ENCODE data around the gene RFK.
A peak's percentile ranks its signal among the peaks of the same experiment; 100 is the strongest.
"Not testable (repeated sequence)": the region's sequence is repeated elsewhere in the genome, so short reads cannot be mapped to it uniquely, and the experiment has no call there.

The RFK gene

DNA sequence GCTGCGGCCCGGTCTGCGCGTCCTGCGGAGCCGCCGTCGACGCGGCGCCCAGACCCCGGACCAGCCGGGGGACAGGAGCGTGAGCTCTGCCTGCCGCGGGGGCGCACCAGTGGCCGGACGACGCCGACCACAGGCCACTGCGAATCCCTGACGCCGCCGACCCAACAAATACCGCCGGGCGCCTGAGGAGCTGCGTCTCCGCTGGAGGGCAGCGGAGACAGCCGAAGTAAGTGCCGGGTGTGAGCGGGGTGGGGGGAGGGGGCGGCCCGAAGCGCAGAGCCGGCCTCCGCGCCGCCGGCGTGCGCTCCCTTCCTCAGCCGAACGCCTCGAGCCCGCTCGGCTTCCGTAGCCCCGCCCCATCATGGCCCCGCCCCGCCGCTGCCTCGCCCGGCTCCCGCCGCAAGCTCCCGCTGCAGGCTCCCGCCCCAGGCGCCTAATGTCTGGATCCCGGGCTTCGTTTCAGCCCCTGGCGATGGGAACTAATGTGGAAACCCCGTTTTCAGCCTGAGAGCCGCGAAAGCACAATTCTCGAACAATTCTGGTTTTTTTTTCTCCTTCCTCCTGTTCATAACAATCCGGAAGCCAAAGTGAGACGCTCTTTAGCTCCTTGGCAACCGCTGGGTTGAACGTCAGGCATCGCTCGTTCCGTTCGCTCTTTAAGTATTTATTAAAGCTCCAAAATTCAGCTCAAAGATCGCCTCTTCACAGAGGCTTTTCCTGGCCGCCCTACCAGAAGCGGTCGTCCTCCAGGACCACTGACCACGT is at the start of gene RFK:
TSS of gene RFK (minus strand) at position 232 of the 765 bp plus-strand sequence. CDS start 255 bp downstream, outside the sequence.
- peak; percentile 92 to 97 (median 96) for DNase-seq

DNA sequence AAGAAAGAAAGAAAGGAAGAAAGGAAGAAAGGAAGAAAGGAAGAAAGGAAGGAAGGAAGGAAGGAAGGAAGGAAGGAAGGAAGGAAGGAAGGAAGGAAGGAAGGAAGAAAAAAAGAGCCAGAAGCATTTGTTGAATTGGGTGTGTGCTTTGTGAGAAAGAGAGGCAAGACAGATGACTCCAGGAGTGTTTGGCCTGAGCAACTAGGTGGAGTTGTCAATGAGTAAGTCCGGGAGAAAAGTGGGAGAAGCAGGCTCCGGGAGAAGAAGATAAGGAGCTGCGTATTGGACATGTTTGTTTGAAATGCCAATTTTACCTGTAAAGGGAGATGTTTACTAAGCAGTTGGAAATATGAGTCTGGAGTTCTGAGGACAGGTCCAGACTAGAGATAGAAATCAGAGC is 49.7 kb upstream of the RFK start:
- no peak for DNase-seq

GRCh38 chr9:76441551-76442322 is 47.5 kb upstream of the RFK start:
- DNase-seq: peak in 1 of 3 donors; percentile 21

DNA sequence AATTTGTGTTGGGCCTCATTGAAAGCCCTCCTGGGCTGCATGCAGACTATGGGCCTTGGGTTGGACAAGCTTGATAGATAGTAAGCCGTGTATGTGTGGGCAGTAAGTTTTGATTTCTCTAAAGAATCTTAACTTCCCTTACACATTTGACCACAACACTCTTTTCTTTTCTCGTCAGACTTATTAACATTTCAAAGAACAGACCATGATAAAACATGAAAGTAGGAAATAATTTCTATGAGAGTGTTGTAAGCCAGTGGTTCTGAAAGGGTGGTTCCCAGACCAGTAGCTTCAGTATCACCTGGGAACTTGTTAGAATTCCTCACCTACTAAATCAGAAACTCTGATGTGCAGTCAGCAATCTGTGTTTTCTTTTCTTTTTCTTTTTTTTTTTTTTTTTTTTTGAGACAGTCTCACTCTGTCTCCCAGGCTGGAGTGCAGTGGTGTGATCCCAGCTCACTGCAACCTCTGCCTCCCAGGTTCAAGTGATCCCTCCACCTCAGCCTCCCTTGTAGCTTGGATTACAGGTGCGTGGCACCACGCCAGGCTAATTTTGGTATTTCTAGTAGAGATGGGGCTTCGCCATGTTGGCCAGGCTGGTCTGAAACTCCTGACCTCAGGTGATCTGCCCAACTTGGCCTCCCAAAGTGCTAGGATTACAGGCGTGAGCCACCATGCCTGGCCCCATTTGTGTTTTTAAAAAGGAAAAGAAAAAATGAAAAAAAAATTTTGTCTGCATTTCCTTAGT is 44.8 kb upstream of the RFK start:
- DNase-seq: no peak

DNA sequence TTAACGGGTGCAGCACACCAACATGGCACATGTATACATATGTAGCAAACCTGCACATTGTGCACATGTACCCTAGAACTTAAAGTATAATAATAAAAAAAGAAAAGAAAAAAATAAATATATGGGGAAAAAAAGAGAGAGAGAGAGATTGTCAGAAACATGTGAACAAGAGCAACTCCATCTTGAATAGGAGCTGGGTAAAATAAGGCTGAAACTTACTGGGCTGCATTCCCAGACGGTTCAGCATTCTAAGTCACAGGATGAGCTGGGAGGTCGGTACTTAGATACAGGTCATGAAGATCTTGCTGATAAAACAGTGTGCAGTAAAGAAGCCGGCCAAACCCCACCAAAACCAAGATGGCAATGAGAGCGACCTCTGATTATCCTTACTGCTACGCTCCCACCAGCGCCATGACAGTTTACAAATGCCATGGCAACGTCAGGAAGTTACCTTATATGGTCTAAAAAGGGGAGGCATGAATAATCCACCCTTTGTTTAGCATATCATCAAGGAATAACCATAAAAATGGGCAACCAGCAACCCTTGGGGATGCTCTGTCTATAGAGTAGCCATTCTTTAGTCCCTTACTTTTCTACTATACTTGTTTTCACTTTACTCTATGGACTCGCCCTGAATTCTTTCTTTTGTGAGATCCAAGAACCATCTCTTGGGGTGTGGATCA is 42.9 kb upstream of the RFK start:
- not testable (repeated sequence) for DNase-seq

- DNase-seq: not testable (repeated sequence)
These were observed 40.7 kb upstream of the RFK start for GRCh38 chr9:76434897-76435296.

GRCh38 chr9:76433836-76434235 is 39.6 kb upstream of the RFK start:
- peak; percentile 48 to 78 (median 73) for DNase-seq

DNA sequence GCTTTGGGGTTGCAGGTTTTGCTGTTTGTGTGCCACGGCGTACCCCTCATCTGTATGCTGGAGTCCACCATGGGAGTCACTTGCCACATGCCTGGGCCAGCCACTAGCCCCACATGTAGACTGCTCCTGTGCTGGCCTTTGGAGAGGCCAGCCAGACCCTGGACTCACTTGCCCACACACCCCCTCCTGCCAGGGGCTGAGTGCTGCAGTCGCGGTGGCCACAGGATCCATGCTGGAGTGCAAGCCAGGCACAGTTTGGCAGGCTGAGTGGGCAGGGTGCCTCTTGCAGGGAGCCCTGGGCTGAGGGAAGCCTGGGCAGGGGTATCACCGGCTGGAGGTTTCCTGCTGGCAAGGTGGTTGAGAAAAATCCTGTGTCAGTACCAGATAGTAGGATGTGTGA is 39.2 kb upstream of the RFK start:
- DNase-seq: no peak

DNA sequence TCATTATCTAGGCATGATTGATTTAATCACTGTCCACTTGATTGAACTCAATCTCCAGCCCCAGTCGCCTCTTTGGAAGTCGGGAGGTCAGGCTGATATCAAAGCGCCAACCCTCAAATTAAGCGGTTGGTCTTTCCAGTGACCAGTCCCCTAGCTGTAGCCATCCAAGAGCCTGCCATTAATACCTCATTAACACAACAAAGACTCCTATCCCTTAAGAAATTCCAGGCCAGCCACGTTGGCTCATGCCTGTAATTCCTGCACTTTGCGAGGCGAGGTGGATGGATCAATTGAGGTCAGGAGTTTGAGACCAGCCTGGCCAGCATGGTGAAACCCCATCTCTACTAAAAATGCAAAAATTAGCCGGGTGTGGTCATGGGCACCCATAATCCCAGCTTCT is 37.4 kb upstream of the RFK start:
- no peak for DNase-seq

GRCh38 chr9:76426807-76427419 is 32.7 kb upstream of the RFK start:
- no peak for DNase-seq

DNA sequence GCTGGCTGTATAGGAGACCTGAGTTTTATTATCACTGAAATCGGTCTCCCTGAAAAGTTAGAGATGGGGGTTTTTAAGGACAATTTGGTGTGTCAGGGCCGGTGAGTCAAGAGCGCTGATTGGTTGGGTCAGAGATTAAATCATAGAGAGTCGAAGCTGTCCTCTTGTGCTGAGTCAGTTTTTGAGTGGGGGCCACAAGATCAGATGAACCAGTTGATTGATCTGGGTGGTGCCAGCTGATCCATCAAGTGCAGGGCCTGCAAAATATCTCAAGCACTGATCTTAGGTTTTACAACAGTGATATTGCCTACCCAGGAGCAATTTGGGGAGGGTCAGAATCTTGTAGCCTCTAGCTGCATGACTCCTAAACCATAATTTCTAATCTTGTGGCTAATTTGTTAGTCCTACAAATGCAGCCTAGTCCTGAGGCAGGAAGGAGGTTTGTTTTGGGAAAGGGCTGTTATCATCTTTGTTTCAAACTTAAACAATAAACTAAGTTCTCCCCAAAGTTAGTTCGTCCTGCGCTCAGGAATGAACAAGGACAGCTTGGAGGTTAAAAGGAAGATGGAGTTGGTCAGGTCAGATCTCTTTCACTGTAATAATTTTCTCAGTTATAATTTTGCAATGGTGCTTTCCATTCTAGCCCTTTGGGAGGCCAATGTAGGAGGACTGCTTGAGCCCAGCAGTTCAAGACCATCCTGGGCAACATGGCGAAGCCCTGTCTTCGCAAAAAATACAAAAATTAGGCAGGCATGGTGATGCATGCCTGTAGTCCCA is 31.6 kb upstream of the RFK start:
- no peak for DNase-seq

DNA sequence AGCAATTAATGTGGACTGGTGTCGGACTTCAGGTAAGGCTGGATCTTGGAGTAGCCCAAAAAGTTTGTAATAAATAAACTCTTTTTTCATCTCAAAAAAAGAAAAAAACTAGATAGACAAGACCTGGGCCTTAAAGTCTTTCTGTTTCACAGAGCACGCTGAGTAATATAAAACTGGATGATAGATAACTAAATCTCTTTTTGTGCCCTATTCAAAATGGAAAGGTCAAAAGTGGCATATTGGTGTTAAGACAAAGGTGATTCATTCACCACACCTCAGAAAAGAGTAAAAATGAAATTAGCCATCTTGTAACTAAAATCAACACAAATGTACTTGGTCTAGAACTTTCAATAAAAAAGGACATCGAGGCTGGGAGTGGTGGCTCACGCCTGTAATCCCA is 30.3 kb upstream of the RFK start:
- no peak for DNase-seq

GRCh38 chr9:76423216-76424177 is 29.3 kb upstream of the RFK start:
- DNase-seq: no peak

GRCh38 chr9:76419782-76420380 is 25.7 kb upstream of the RFK start:
- peak; percentile 46 to 64 (median 62) for DNase-seq

- no peak for DNase-seq
These were observed 23.2 kb upstream of the RFK start for GRCh38 chr9:76417394-76417793.

DNA sequence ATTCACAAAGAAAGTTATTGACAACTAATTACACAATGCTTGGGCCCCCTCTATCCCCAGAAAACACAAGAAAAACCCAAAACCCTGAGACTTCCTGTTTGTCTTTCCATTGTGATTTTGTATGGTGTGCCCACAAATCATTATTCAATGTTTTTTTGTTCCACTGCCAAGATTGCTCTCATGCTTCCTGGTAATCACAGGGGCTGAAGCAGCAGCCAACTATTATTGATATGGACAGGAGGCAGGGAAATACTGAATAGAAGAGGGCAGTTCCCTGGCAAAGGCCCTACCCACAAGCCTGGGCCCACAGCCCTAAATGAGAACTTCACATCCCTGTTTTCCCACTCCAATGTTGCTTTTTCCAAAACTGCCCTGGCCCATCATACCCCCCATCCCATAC is 21.5 kb upstream of the RFK start:
- no peak for DNase-seq

- DNase-seq: no peak
These were observed 20.9 kb upstream of the RFK start for GRCh38 chr9:76415154-76415553.

- DNase-seq: no peak
These were observed 20.4 kb upstream of the RFK start for GRCh38 chr9:76414661-76415060.

GRCh38 chr9:76413658-76414057 is 19.4 kb upstream of the RFK start:
- no peak for DNase-seq

DNA sequence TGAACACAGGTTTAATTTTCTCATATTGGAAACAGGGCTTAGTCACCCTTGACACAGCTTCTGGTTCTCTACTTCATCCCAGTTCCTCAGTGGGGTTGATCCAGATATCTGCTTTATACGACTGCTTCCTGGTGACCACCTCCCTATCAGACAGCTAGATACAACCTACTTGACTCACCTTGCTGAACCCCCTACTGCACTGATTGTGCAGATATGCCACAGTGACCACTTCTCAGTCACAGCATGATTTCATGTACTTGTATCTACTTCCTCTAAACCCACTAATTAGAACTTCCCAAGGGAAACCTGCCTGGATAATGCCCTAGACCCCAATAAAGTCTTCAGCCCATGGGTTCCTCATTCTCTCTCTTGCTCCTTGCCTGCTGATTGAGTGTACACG is 18.4 kb upstream of the RFK start:
- peak in 2 of 3 donors; percentile 21 to 31 for DNase-seq
